Ovary (tissue), 9 donors: ENCODE measurements around the gene AGPS. TPM values are rescaled to one million over a fixed set of nuclear protein-coding genes. Genes with fewer than 3 reads are reported as not detected.

Experiments
- DNase-seq, 5 donors: peaks; one replicate each; pipeline ENCODE4 v3.0.0-alpha.2; 2019 to 2020
- H3K27ac ChIP-seq, 2 donors: fragments of 200-600 bp; one replicate each; pipeline versions ENCODE4 v1.5.1 to v1.8.0; 2019 to 2022
- H3K27me3 ChIP-seq: fragments of 200-600 bp; one replicate; pipeline ENCODE4 v1.8.0; 2022
- H3K36me3 ChIP-seq: fragments of 200-600 bp; sonication (generic); one replicate; pipeline ENCODE4 v1.5.1; 2019
- H3K4me1 ChIP-seq: one replicate; pipeline ENCODE4 v1.8.1; 2013; ENCODE audit warnings: mild to moderate bottlenecking, moderate library complexity; ENCODE audit not compliant: insufficient read depth
- H3K4me3 ChIP-seq: fragments of 200-600 bp; sonication (generic); one replicate; pipeline ENCODE4 v1.5.1; 2017
- H3K9me3 ChIP-seq, 2 donors: fragments of 200-600 bp in 1 of 2; sonication (generic) in 1 of 2; one replicate each; pipeline versions ENCODE4 v1.5.1 to v1.8.1; 2013 to 2019; ENCODE audit warnings: mild to moderate bottlenecking in 1 of 2, moderate library complexity in 1 of 2
- CTCF ChIP-seq, 3 donors: fragments of 450-650 bp in 2 of 3; fragments of 200-600 bp in 1 of 3; IDR thresholded peaks; one replicate each; pipeline versions ENCODE4 v1.5.1 to v1.8.0; 2016 to 2022; ENCODE audit warnings: antibody characterized with exemption in 3 of 3, mild to moderate bottlenecking in 1 of 3
- EP300 ChIP-seq: sonication (generic); formaldehyde crosslinking; IDR thresholded peaks from one replicate; pipeline ENCODE4 v1.6.1; 2017; ENCODE audit warnings: antibody characterized with exemption
- POLR2A ChIP-seq: fragments of 450-650 bp; IDR thresholded peaks from one replicate; pipeline ENCODE4 v1.6.1; 2017; ENCODE audit warnings: antibody characterized with exemption, mild to moderate bottlenecking, moderate library complexity
- WGBS, 3 donors: extraction: QIAGEN DNeasy Blood & Tissue Kit in 1 of 3; methylation state at CpG; one replicate each; pipeline versions ENCODE4 v1.1.5 to v1.1.7; 2013 to 2017; 5-methylcytosine and 5-hydroxymethylcytosine counted together
- intact Hi-C, 4 donors: fragments of 100-400 bp; cut with DNase I; formaldehyde crosslinking; loops; one replicate each; pipeline versions ENCODE4 v1.11.0 to v1.15.1; 2022 to 2023
- polyA plus RNA-seq, 2 donors: library from polyadenylated mRNA; stranded (reverse); fragments of 200-250 nt in 1 of 2; fragments of 350-450 nt in 1 of 2; fragmentation: Illumina TruSeq in 1 of 2; extraction: RNeasy Lipid Tissue Mini Kit (QIAGEN cat#74804) in 1 of 2; gene quantifications; one replicate each; pipeline ENCODE4 v1.2.3, GENCODE V29; 2013 to 2014
- total RNA-seq, 7 donors: library from RNA; depleted of rRNA in 2 of 7; stranded (reverse); fragments of >200 nt in 2 of 7; fragmentation: NEBNext Ultra II Directional in 3 of 7; extraction: Animal tissue kit (Norgen Biotek cat#: 25700) in 3 of 7; gene quantifications; one replicate each; pipeline versions ENCODE4 v1.1.0 to v1.2.4, GENCODE V29; 2016 to 2023
- donor health status: DM: no; HTN: no; CAD: no; lungs with moderate emphysema.
- donor health status: DM: no; HTN: no; CAD: no.
- donor health status: Bipolar disorder and iron deficiency.
- donor health status: DM: yes; HTN: yes; CAD: no.
- donor health status: DM: no; HTN: no; CAD: no.
- donor health status: DM: yes; HTN: yes; CAD: no.

AGPS gene
- total and polyA plus RNA-seq, 9 donors = 5.4 to 31.5 (median 21.3) TPM

GRCh38 chr2:177547122-177547521 is 154.5 kb downstream of the AGPS start:
- Histone ChIP-seq H3K4me1 (peaks cover 2% of the 10 kb centered on the region), H3K9me3 (no peaks in the 10 kb centered on the region), H3K27ac (no peak overlapping the region), H3K27me3 (no peaks in the 10 kb centered on the region), H3K4me3 (no peak overlapping the region), H3K36me3 (no peaks in the 10 kb centered on the region)
- TF ChIP-seq CTCF (IDR thresholded peaks at IDR 0.05) = no peak
- no peak for TF ChIP-seq EP300
- no peak for TF ChIP-seq POLR2A
- DNase-seq = no peak
- intact Hi-C loops = loop anchor here in 2 of 4 donors (5.0 kb wide), 2 partner anchors 45 to 945 kb away; no protein-coding TSS in a partner anchor

GRCh38 chr2:177547772-177548171 is 155.2 kb downstream of the AGPS start:
- WGBS, 3 donors = 88 to 90% (median 88%) methylated on average over 1 of the region's 1 CpG
- peaks cover 3% of the 10 kb centered on the region for H3K4me1 ChIP-seq
- TF ChIP-seq POLR2A (no peak), EP300 (no peak), CTCF (IDR thresholded peaks at IDR 0.05) (no peak)
- H3K27ac ChIP-seq = no peak overlapping the region
- intact Hi-C loops = loop anchor here in 2 of 4 donors (5.0 kb wide), 2 partner anchors 45 to 945 kb away; no protein-coding TSS in a partner anchor
- no peak for DNase-seq
- no peaks in the 10 kb centered on the region for H3K27me3 ChIP-seq
- no peak overlapping the region for H3K4me3 ChIP-seq
- no peaks in the 10 kb centered on the region for H3K9me3 ChIP-seq
- no peaks in the 10 kb centered on the region for H3K36me3 ChIP-seq

GRCh38 chr2:177548636-177549035 is 156.1 kb downstream of the AGPS start:
- Histone ChIP-seq H3K27ac (no peak overlapping the region), H3K9me3 (no peaks in the 10 kb centered on the region), H3K4me1 (peaks cover 3% of the 10 kb centered on the region), H3K27me3 (no peaks in the 10 kb centered on the region), H3K36me3 (no peaks in the 10 kb centered on the region), H3K4me3 (no peak overlapping the region)
- intact Hi-C loops = loop anchor here in 2 of 4 donors (5.0 kb wide), 2 partner anchors 44 to 946 kb away; no protein-coding TSS in a partner anchor
- DNase-seq = no peak
- no peak for TF ChIP-seq CTCF (IDR thresholded peaks at IDR 0.05)
- TF ChIP-seq POLR2A = no peak
- TF ChIP-seq EP300 = no peak

GRCh38 chr2:177549171-177549570 is 156.6 kb downstream of the AGPS start:
- Histone ChIP-seq H3K4me1 (peaks cover 3% of the 10 kb centered on the region), H3K9me3 (no peaks in the 10 kb centered on the region), H3K36me3 (no peaks in the 10 kb centered on the region), H3K27me3 (no peaks in the 10 kb centered on the region), H3K4me3 (no peak overlapping the region), H3K27ac (no peak overlapping the region)
- no peak for TF ChIP-seq POLR2A
- no peak for TF ChIP-seq EP300
- no peak for TF ChIP-seq CTCF (IDR thresholded peaks at IDR 0.05)
- no peak for DNase-seq
- intact Hi-C loops = loop anchor here in 2 of 4 donors (5.0 kb wide), 2 partner anchors 43 to 947 kb away; no protein-coding TSS in a partner anchor
